ENCODE results near the gene MIGA2. TPM values are rescaled to one million over a fixed set of nuclear protein-coding genes. Genes with fewer than 3 reads are reported as not detected.

MIGA2 gene
- total RNA-seq, 1 experiment from 2014 or later = 10.2 TPM

Other genes starting within 250 kb of the MIGA2 start
- gene TBC1D13, start 249.4 kb upstream of the MIGA2 start, total RNA-seq (2014; rRNA removed; shearing (Covaris generic); ENCODE audit: low replicate concordance) = 6.7 and 9.5 TPM in 2 replicates
- gene ENDOG, start 218.1 kb upstream of the MIGA2 start, total RNA-seq (2014; rRNA removed; shearing (Covaris generic); ENCODE audit: low replicate concordance) = 17.6 and 60.4 TPM in 2 replicates
- 28.6 and 42.5 TPM in 2 replicates for gene SPOUT1, start 206.8 kb upstream of the MIGA2 start, total RNA-seq (2014; rRNA removed; shearing (Covaris generic); ENCODE audit: low replicate concordance)
- gene KYAT1, start 154.7 kb upstream of the MIGA2 start, total RNA-seq (2014; rRNA removed; shearing (Covaris generic); ENCODE audit: low replicate concordance) = 26.8 and 31.3 TPM in 2 replicates
- gene LRRC8A, start 154.5 kb upstream of the MIGA2 start, total RNA-seq (2014; rRNA removed; shearing (Covaris generic); ENCODE audit: low replicate concordance) = 6.3 and 7.8 TPM in 2 replicates
- not detected in 2 replicates for gene PHYHD1, start 115.6 kb upstream of the MIGA2 start, total RNA-seq (2014; rRNA removed; shearing (Covaris generic); ENCODE audit: low replicate concordance)
- 6.1 and 10.7 TPM in 2 replicates for gene DOLK, start 89.0 kb upstream of the MIGA2 start, total RNA-seq (2014; rRNA removed; shearing (Covaris generic); ENCODE audit: low replicate concordance)
- gene NUP188, start 88.9 kb upstream of the MIGA2 start, total RNA-seq (2014; rRNA removed; shearing (Covaris generic); ENCODE audit: low replicate concordance) = 32.1 and 49.0 TPM in 2 replicates
- gene SH3GLB2, start 8.3 kb upstream of the MIGA2 start, total RNA-seq (2014; rRNA removed; shearing (Covaris generic); ENCODE audit: low replicate concordance) = 42.1 and 76.3 TPM in 2 replicates
- 6.7 and 9.1 TPM in 2 replicates for gene DOLPP1, start 44.5 kb downstream of the MIGA2 start, total RNA-seq (2014; rRNA removed; shearing (Covaris generic); ENCODE audit: low replicate concordance)
- not detected in 2 replicates for gene CRAT, start 74.2 kb downstream of the MIGA2 start, total RNA-seq (2014; rRNA removed; shearing (Covaris generic); ENCODE audit: low replicate concordance)
- 62.7 and 98.6 TPM in 2 replicates for gene PTPA, start 74.8 kb downstream of the MIGA2 start, total RNA-seq (2014; rRNA removed; shearing (Covaris generic); ENCODE audit: low replicate concordance)
- 0.48 and 2.3 TPM in 2 replicates for gene IER5L, start 141.6 kb downstream of the MIGA2 start, total RNA-seq (2014; rRNA removed; shearing (Covaris generic); ENCODE audit: low replicate concordance)

Data from Karpas-422 (cell line).